Liver (tissue), 9 donors: ENCODE measurements around the gene FKBP1B. TPM values are rescaled to one million over a fixed set of nuclear protein-coding genes. Genes with fewer than 3 reads are reported as not detected.

Experiments used
- DNase-seq: peaks from one replicate; pipeline ENCODE4 v3.0.0-alpha.2; 2017; ENCODE audit warnings: low spot score
- H3K27ac ChIP-seq, 2 donors: one replicate each; pipeline ENCODE4 v1.7.0; 2013; ENCODE audit warnings: inconsistent platforms in 2 of 2, low read length in 2 of 2, control low read depth in 1 of 2, low read depth in 1 of 2, mild to moderate bottlenecking in 1 of 2
- H3K27me3 ChIP-seq, 4 donors: one replicate each; pipeline versions ENCODE4 v1.6.1 to v1.7.0; 2013; ENCODE audit warnings: low read length in 3 of 4, inconsistent platforms in 1 of 4, mild to moderate bottlenecking in 1 of 4, moderate library complexity in 1 of 4; ENCODE audit not compliant: control insufficient read depth in 4 of 4, insufficient read depth in 4 of 4
- H3K36me3 ChIP-seq, 4 donors: one replicate each; pipeline versions ENCODE4 v1.6.1 to v1.7.0; 2013; ENCODE audit warnings: low read length in 3 of 4, mild to moderate bottlenecking in 3 of 4, low read depth in 1 of 4, moderate library complexity in 1 of 4; ENCODE audit not compliant: control insufficient read depth in 4 of 4, insufficient read depth in 3 of 4
- H3K4me1 ChIP-seq, 4 donors: one replicate each; pipeline versions ENCODE4 v1.6.1 to v1.7.0; 2013; ENCODE audit warnings: low read length in 3 of 4, mild to moderate bottlenecking in 3 of 4, moderate library complexity in 1 of 4; ENCODE audit not compliant: control insufficient read depth in 4 of 4, insufficient read depth in 4 of 4
- H3K4me3 ChIP-seq, 3 donors: one replicate each; pipeline versions ENCODE4 v1.6.1 to v1.7.0; 2013; ENCODE audit warnings: low read length in 3 of 3, control low read depth in 1 of 3, low read depth in 1 of 3, mild to moderate bottlenecking in 1 of 3
- H3K9ac ChIP-seq, 2 donors: one replicate each; pipeline ENCODE4 v1.7.0; 2013; ENCODE audit warnings: low read length in 2 of 2, mild to moderate bottlenecking in 2 of 2, moderate library complexity in 2 of 2, control low read depth in 1 of 2, low read depth in 1 of 2
- H3K9me3 ChIP-seq, 4 donors: one replicate each; pipeline versions ENCODE4 v1.6.1 to v1.7.0; 2013; ENCODE audit warnings: low read length in 3 of 4; ENCODE audit not compliant: control insufficient read depth in 4 of 4
- ATF3 ChIP-seq: IDR thresholded peaks from 2 replicates; pipeline ENCODE4 v1.6.1; 2016; ENCODE audit warnings: antibody characterized with exemption
- CTCF ChIP-seq: fragments of 150-350 bp; IDR thresholded peaks from 2 replicates; pipeline ENCODE4 v1.5.1; 2017; ENCODE audit warnings: improper control_type of control experiment, low read depth, low read length; ENCODE audit not compliant: missing input control
- EGR1 ChIP-seq, 2 donors: IDR thresholded peaks; 2 replicates each; pipeline ENCODE4 v1.6.1; 2016 to 2018; ENCODE audit warnings: antibody characterized with exemption in 2 of 2, low read depth in 2 of 2
- FOXA1 ChIP-seq: IDR thresholded peaks from 2 replicates; pipeline ENCODE4 v1.6.1; 2016; ENCODE audit warnings: antibody characterized with exemption
- FOXA2 ChIP-seq: IDR thresholded peaks from 2 replicates; pipeline ENCODE4 v1.6.1; 2016; ENCODE audit warnings: antibody characterized with exemption
- GABPA ChIP-seq, 2 donors: IDR thresholded peaks in 1 of 2; conservative IDR thresholded peaks in 1 of 2; 2 replicates each; pipeline ENCODE4 v1.6.1; 2016; ENCODE audit warnings: antibody characterized with exemption in 2 of 2, mild to moderate bottlenecking in 1 of 2, moderate library complexity in 1 of 2
- HNF4A ChIP-seq, 2 donors: conservative IDR thresholded peaks; 2 replicates each; pipeline ENCODE4 v1.6.1; 2016; ENCODE audit warnings: antibody characterized with exemption in 2 of 2, mild to moderate bottlenecking in 2 of 2
- HNF4G ChIP-seq: IDR thresholded peaks from 2 replicates; pipeline ENCODE4 v1.6.1; 2016; ENCODE audit warnings: antibody characterized with exemption
- JUND ChIP-seq, 2 donors: IDR thresholded peaks; 2 replicates each; pipeline ENCODE4 v1.6.1; 2016; ENCODE audit warnings: antibody characterized with exemption in 2 of 2
- MAX ChIP-seq: IDR thresholded peaks from 2 replicates; pipeline ENCODE4 v1.6.1; 2016; ENCODE audit warnings: antibody characterized with exemption
- NR2F2 ChIP-seq: IDR thresholded peaks from 2 replicates; pipeline ENCODE4 v1.6.1; 2016; ENCODE audit warnings: antibody characterized with exemption
- RAD21 ChIP-seq, 2 donors: IDR thresholded peaks; 2 replicates each; pipeline ENCODE4 v1.6.1; 2016; ENCODE audit warnings: antibody characterized with exemption in 2 of 2, mild to moderate bottlenecking in 2 of 2
- REST ChIP-seq: IDR thresholded peaks from 2 replicates; pipeline ENCODE4 v1.6.1; 2016; ENCODE audit warnings: antibody characterized with exemption, mild to moderate bottlenecking
- RXRA ChIP-seq, 2 donors: IDR thresholded peaks; 2 replicates each; pipeline ENCODE4 v1.6.1; 2017 to 2018; ENCODE audit warnings: antibody characterized with exemption in 2 of 2, mild to moderate bottlenecking in 1 of 2
- SP1 ChIP-seq: IDR thresholded peaks from 2 replicates; pipeline ENCODE4 v1.6.1; 2018; ENCODE audit warnings: antibody characterized with exemption, mild to moderate bottlenecking
- TAF1 ChIP-seq: conservative IDR thresholded peaks from 2 replicates; pipeline ENCODE4 v1.6.1; 2016; ENCODE audit warnings: antibody characterized with exemption, mild to moderate bottlenecking
- YY1 ChIP-seq: IDR thresholded peaks from 2 replicates; pipeline ENCODE4 v1.6.1; 2016; ENCODE audit warnings: antibody characterized with exemption, mild to moderate bottlenecking
- ZBTB33 ChIP-seq: IDR thresholded peaks from 2 replicates; pipeline ENCODE4 v1.6.1; 2016; ENCODE audit warnings: antibody characterized with exemption
- WGBS: extraction: QIAGEN DNeasy Blood & Tissue Kit; methylation state at CpG from one replicate; pipeline ENCODE4 v1.1.7; 2013; 5-methylcytosine and 5-hydroxymethylcytosine counted together
- polyA plus RNA-seq, 2 donors: library from polyadenylated mRNA; stranded (reverse) in 1 of 2; unstranded in 1 of 2; fragments of 200-250 nt in 1 of 2; fragments of >200 nt in 1 of 2; fragmentation: Nextera tagmentation in 1 of 2; extraction: Ambion mirVana in 1 of 2; gene quantifications; one replicate each; pipeline versions ENCODE4 v1.2.1 to v1.2.3, GENCODE V29; 2013 to 2015
- total RNA-seq, 2 donors: library from RNA; depleted of rRNA; stranded (reverse); fragments of >200 nt; gene quantifications; one replicate each; pipeline ENCODE4 v1.2.3, GENCODE V29; 2014
- donor health status: healthy.
- donor health status: healthy.
- donor health status: healthy.
- donor health status: healthy.
- donor health status: healthy.

The FKBP1B gene
- total and polyA plus RNA-seq, 4 donors, result 3.6 to 23.6 (median 11.5) TPM

- H3K4me3 ChIP-seq, result no peak overlapping the region
- no peak overlapping the region for H3K27ac ChIP-seq
- no peak overlapping the region for H3K9ac ChIP-seq
- H3K27me3 ChIP-seq, result no peaks in the 10 kb centered on the region
- H3K36me3 ChIP-seq, result no peaks in the 10 kb centered on the region
- TF ChIP-seq NR2F2 (no peak), SP1 (no peak), FOXA1 (no peak), REST (no peak), GABPA (IDR thresholded peaks at IDR 0.05 in 1 of 2, conservative IDR thresholded peaks at IDR 0.05 in 1 of 2) (no peak), CTCF (no peak), RAD21 (IDR thresholded peaks at IDR 0.05) (no peak), ATF3 (no peak), MAX (no peak), JUND (IDR thresholded peaks at IDR 0.05) (no peak), HNF4A (conservative IDR thresholded peaks at IDR 0.05) (no peak), YY1 (no peak), ZBTB33 (no peak), RXRA (IDR thresholded peaks at IDR 0.05) (no peak), TAF1 (no peak), FOXA2 (no peak), EGR1 (IDR thresholded peaks at IDR 0.05; ENCODE audit: low read depth in 2 of 2) (no peak), HNF4G (no peak)
- H3K9me3 ChIP-seq, result no peaks in the 10 kb centered on the region
- WGBS, result 87% methylated on average over 3 of the region's 3 CpGs
- no peak for DNase-seq
- peaks cover 0 to 20% (median 15%) of the 10 kb centered on the region in 4 donors for H3K4me1 ChIP-seq
Measured at GRCh38 chr2:24087032-24087431, 37.5 kb downstream of the FKBP1B start.
